GM21529 (cell line): ENCODE measurements around the gene CCDC68.
"Not testable (repeated sequence)": the region's sequence is repeated elsewhere in the genome, so short reads cannot be mapped to it uniquely, and the experiment has no call there.

ENCODE experiments used
- ATAC-seq: cut with Tn5 transposase; IDR thresholded peaks from one replicate; pipeline ENCODE4 v1.9.1; 2021; ENCODE audit not compliant: unreplicated experiment

CCDC68 gene, protein sequence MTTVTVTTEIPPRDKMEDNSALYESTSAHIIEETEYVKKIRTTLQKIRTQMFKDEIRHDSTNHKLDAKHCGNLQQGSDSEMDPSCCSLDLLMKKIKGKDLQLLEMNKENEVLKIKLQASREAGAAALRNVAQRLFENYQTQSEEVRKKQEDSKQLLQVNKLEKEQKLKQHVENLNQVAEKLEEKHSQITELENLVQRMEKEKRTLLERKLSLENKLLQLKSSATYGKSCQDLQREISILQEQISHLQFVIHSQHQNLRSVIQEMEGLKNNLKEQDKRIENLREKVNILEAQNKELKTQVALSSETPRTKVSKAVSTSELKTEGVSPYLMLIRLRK

DNA sequence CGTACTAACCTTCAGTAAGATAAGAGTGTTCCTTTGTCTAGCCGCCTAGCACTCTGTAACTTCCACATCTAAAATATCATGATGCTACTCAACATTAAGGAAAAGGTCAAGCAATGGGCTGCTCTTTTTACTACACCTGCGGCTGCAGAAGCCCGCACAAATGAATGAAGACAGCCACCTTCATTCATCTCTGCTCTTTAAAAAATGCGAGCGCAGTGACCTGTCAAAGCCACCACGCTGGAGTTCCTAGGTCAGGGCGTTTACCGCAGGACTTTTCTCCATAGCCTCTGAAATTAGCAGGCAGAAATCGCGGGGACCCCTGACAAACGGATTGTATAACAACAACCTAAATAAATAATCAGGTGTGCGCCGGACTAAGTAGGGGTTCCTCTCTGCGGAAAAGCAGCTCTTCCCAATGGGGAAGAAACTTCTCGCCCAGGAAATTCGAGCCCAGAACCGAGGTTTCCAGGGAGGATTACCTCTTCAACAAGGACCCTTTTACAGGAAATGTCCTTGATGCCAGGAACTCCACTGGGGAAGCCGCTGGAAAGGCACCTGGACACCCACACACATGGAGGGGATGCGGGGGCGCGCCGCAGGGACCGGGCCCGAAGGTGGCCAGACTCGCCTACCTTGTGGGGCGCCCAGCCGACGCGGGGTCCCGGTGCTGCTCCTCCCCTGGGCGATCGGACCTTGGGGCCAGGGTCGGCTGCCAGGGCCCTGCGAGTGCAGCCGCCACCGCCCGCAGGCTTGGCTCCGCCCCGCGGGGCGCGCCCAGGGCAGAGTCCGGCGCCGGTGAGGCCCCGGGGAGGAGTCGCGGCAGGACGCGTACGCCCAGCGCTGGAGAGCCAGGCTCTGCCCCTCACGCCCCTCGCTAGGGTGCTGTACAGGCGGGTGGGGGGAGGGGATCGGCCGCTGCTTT is at the start of gene CCDC68:
CCDC68 (minus strand) TSS at position 758 of the 922 bp plus-strand sequence. CDS start 16,670 bp downstream, outside the sequence.
- no peak for ATAC-seq

DNA sequence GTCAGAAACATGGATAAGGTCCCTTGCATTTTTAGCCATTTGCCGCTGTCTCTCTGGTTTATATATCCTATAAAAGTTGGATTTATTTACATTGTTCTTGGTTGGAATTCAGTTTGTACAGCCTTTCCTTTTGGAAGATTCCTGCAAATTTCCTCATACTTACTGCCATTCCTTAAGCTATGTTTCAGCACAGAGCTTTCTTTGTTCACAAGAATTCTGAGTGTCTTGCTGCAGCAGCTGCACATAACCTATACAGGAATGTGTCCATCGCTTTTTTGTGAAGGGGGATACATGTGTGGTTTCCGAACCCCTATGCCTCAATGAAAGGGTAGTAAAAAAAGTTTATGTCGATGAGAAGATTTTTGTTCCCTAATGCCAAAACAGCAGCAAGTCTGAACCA is 48.3 kb upstream of the CCDC68 start:
- no peak for ATAC-seq

DNA sequence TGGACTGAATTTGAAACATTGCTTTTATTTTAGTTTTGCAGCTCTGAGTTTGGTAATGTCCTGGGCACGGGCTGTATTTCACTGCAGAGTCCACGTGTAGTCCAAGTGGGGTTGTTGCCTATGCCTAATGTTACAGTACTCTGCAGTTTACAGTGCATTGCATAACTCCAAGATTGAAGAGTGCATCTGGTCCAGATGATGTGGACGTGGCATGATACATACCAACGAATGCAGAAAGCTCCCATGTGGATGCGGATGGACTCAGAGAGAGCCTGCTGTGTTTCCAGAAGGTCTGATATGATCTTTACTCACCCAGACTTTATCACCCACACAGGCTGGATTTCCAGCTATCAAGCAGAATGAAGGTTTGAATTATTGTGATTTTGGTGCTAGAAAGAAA is 44.4 kb upstream of the CCDC68 start:
- no peak for ATAC-seq

DNA sequence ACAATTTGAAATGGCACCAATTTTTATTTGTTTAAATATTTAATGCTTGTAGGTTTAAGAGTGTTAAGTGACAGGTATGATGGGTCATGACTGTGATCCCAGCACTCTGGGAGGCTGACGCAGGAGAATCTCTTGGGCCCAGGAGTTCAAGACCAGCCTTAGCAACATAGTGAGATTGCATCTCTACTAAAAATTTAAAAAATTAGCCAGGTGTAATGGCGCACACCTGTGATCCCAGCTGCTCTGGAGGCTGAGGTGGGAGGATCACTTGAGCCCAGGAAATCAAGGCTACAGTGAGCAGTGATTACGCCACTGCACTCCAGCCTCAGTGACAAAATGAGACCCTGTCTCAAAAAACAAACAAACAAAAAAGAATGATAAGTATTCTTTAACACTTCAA is 43.0 kb upstream of the CCDC68 start:
- no peak for ATAC-seq

DNA sequence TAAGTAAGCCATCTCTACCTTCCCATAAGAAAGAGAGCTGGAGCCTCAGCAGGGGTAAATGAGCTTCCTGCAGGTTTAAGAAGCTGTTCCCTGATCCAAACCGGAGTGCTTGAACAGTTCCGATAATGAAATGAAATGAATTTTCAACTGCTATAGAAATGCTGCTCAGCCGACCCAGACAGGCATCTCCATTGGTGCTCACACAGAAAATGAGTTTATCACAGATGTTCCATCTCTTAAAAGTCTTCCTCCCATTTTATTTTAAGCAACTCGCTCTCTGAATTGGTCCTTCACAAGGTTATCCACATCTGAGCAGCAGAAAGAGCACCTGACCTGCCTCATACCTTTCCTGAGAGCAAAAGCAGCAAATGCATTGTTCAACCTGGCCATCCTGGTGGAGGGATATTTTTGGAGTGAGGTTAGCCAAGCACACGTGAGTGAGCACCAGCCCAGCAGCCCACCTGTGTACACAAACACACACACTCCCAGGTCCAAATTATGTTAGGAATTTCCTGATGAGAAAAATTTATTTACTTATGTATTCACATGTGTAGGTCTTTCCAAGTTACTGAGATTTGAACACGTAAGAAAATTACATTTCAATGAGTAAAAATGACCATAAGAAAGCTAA is 42.2 kb upstream of the CCDC68 start:
- ATAC-seq = no peak

DNA sequence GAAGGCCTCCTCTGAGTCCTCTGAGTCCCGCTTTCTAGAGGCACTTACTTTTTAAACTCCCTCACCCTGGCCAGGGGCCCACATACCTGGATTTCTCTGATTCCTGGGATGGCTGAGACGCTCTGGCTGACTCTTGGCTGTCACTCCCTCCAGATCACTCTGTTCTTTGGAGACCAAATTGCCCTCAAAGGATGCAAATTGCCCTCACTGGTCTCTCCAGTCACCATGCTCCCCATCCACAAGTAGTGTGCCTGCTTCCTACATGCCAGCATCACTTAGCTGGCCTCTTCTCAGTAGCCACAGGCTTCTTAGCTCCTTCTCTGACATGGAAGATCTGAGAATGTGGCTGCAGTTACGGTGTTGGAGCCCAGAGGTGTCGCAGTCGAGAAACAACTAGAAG is 41.3 kb upstream of the CCDC68 start:
- ATAC-seq = no peak

DNA sequence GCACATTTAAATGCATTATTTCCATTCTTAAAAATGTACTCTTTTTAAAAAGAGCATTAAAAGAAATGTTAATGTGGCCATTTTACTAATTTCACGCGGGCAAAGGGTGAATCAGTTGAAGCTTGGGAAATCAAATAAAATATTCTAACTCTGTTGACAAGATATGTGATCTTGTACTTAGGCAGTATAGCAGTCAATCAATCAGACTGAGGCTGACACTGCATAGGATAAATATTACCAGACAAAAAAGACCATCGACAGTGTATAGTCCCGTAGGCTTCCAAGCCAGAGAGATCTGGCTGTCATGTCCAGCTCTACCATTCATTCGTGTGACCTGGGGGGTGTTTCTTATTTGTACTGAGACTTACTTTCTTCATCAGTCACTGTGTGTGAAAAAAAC is 39.8 kb upstream of the CCDC68 start:
- no peak for ATAC-seq

DNA sequence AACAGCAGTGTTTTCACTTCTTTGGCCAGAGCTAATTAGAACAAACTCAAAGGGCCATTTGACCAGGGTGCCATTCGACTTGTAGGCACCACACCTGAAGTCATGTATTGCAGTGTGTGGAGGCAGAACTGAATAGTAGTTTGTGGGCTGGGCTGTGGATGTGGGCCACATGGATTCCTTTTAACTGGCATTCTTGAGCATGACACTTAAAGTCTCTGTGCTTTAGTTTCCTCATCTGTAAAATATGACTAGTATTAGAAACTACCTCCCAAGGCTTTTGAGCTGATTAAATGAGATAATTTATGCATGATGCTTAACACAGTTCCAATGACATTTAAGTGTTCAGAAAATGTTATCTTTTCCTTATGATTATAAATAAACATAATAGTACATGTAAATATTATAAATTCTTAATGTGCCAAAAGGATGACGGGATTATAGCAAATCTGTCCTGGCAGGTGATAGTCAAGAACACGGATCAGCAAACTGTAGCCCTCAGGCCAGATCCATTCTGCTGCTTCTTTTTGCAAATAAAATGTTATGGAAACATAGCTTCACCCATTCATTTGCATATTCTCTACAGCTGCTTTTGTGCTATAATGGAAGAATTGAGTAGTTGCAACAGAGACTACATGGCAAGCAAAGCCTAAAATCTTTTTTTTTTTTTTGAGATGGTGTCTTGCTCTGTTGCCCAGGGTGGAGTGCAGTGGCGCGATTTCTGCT is 36.3 kb upstream of the CCDC68 start:
- ATAC-seq = no peak

DNA sequence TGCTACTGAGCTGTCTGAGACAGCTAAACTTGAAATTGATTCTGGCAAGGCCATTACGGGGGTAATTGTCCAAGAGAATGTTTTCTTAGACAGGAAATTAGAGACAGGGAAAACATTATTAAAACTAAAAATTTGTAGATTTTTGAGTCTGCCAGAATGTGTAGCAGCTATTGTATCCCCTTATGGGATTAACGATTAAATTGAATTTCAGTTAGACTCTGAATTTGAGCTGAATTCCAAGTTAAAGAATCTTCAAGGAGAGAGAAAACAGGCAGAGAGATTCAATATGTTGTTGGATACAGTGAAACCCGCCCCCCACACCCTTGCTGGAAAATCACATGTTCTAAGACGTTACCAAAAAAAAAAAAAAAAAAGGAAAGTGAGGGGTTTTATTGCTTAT is 32.7 kb upstream of the CCDC68 start:
- no peak for ATAC-seq

DNA sequence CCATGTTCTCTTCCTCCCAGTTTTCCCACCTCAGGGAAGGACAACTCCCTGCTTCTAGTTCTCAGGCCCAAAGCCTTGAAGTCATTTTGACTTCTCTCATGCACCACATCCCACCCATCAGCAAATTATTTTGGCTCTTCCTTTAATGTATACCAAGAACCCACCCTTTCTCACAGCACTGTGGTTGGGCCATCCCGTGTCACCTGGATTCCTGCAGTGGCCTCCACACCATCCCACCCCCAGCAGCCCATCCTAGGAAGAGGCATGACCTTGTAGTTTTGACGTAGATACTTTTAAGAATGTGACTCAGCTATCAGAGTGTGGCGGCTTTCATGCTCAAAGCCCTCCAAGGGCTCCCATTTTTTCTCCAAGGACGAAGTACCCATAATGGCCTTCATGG is 25.6 kb upstream of the CCDC68 start:
- no peak for ATAC-seq

DNA sequence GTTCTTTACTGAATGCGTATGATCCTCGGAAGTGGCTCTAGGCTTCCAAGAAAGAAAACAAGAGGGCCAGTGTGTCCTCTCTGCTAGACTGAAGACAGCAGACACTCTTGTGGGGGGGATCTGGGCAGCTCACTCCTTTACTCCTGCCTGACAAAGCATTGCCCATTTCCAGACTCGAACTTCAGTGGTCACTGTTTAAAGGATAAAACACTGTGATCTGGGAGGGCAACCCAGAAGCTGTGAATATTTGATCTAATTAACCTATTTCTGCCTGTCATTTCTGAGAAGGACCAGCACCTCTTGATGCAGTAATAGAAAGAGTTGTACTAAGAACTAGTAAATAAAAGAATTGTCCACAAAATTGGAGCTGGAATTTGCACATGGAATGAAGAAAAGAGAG is 24.5 kb upstream of the CCDC68 start:
- ATAC-seq = no peak

DNA sequence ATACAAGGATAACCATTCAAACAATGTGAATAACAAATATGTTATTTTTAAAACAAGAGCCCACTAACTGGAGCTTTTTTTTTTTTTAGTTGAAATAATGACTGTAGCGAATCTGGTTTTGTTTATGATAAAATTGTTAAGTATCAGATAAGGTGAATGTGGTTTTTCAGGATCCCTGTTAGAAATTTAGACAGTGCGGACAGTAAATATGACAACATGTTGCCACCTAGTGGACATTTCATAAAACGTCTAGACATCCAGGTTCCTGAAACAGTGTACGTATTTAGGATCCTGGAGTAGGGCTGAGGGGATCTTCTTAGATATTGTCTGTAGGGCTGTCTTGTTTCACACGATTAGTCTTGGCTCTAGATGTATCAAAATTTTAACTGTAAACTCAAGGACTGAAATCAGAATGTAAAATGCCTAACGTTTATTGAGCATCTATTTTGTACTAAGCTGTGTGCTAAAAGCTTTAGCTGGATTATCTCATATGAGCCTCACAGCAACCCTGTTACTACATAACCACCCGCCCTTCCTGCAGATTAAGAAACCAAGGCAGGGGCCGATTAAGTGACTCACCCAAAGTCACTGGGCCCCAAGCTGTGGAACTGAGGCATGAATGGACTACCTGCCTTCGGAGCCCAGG is 23.9 kb upstream of the CCDC68 start:
- ATAC-seq = peak; percentile 75

DNA sequence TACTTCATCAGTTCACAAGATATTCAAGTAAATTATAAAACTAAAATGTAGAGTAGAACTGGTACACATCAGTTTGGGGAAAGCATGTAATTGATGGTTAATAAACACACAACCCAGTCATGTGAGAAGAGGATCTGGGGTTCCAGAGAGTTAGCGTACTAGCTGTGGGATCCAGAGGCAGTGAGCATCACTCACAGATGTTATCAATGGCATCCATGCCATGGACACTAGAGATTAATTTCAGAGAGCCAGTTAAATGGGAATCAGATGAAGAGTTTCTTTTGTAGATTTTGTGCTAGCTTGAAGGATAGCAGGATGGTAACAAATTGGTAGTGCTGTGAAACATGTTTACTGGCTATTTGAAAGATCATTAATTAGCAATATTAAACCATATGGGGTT is 21.8 kb upstream of the CCDC68 start:
- ATAC-seq = no peak

DNA sequence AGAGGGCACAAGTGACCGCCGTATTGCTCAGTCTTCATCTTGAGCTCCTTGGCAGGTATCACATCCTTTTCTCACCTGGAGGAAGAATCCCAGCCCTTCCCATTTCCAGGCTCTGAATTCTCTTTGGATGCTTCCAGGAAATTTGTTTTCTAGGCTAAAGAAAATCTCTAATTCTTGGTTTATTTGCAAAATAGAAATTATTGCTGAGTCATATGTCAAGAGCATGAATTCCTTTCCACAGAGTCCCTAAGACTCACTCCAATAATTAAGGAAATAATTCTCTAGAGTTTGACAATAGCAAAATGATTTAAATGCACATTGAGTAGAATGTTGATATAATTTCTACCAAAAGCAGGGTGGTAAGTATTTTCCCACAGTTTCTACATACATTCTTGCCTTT is 16.3 kb upstream of the CCDC68 start:
- no peak for ATAC-seq

DNA sequence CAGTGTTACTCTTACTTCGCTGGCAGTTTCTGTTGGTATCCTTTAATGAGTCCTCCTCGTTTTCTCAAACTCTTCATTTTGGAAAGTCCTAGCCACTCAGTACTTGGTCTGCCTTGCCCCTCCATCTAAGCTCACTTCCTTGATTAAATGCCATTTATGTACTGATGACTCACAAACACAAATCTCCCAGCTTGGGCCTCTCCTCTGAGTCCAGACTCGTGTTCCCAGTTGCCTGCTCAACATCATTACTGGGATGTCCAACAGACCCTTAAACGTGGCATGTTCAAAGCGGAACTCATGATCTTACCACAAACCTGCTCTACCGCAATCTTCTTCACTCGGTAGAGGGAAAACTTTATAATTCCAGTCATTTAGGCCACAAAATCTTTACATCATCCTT is 13.8 kb upstream of the CCDC68 start:
- ATAC-seq = no peak

DNA sequence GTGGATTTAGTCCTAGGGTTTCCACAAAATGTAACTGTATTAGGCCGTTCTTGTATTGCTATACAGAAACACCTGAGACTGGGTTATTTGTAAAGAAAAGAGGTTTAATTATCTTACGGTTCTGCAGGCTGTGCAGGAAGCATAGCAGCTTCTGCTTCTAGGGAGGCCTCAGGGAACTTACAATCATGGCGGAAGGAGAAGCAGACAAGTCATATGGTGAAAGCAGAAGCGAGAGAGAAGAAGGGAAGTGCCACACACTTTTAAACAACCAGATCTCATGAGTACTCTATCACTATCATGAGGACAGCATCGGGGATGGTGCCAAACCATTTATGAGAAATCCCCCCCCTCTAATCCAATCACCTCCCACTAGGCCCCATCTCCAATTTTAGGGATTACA is 9.5 kb upstream of the CCDC68 start:
- ATAC-seq = no peak

DNA sequence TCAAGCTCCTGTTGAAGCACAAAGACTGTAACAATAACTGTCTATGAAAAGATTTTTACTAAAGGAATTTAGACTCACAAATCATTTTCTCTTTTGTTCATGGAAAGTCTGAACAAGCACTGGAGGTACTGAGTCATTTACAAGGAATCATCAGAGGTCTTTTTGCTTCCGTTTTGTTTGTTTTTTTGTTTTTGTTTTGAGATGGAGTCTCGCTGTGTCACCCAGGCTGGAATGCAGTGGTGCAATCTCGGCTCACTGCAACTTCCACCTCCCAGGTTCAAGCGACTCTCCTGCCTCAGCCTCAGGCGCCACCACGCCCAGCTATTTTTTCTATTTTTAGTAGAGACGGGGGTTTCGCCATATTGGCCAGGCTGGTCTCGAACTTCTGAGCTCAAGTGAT is 9.0 kb upstream of the CCDC68 start:
- ATAC-seq = not testable (repeated sequence)

DNA sequence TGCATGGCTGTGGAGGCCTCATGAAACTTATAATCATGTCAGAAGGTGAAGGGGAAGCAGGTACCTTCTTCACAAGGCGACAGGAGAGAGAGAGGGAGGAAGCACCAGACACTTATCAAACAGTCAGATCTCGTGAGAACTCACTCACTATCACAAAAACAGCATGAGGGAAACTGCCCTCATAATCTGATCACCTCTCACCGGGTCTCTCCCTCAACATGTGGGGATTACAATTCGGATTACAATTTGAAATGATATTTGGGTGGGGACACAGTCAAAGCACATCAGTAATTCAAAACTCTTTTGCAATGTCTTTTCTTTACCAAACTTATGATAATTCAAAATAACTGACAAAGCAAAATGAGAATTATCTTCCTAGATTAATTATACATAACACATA is 8.5 kb upstream of the CCDC68 start:
- no peak for ATAC-seq

DNA sequence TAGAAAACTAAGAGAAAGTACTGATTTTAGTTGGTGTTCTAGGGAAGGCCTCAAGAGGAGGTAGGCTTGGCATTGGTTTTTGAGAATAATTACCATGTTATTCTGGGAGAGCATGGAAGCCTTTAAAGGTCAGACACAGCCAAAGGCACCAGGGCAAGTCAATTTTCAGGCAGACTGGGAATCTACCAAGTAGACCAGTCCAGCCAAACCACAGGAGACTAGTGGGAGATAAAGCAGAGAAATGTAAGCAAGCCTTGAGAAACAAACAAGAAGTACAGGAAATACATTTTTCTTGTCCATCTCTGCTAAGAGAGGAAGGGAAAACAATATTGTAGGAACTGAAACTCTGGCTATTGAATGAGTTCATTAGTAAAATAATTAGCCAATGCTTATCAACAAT is 5.5 kb upstream of the CCDC68 start:
- ATAC-seq = no peak

DNA sequence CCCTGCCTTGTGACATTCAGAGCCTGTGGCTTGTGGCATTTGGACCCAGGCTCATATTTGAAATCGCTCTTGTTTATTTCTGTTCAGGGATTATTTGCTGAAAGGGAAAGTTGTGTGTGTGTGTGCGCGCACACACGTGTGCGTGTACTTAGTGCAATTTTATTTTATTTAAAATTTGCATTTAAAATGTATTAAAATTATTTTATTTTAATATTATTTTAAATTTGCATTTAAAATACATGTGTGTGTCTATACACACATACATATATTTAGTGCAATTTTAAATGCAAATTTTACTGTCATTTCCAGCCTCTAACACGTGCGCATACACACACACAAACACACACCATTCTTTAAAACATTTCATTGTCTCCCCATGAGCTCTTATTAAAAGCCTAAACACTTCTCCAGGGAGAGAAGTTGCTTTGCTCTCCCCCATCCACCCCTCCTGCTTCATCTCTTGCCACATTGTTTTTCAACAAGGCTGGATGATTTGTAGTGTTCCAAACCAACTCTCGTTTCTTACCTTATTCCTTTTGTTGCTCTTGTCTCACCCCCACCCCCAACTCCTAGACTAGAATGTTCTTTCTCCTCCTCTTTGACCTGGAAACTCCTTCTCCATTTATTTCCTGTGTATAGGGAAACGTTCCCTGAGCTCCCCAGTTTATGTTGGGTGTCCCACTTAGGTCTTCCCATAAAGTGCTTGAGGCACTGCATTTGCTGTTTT is 3.8 kb upstream of the CCDC68 start:
- no peak for ATAC-seq
